ENCODE results near the gene MYL11.
"Not testable (repeated sequence)": the region's sequence is repeated elsewhere in the genome, so short reads cannot be mapped to it uniquely, and the experiment has no call there.

The MYL11 gene, protein sequence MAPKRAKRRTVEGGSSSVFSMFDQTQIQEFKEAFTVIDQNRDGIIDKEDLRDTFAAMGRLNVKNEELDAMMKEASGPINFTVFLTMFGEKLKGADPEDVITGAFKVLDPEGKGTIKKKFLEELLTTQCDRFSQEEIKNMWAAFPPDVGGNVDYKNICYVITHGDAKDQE

DNA sequence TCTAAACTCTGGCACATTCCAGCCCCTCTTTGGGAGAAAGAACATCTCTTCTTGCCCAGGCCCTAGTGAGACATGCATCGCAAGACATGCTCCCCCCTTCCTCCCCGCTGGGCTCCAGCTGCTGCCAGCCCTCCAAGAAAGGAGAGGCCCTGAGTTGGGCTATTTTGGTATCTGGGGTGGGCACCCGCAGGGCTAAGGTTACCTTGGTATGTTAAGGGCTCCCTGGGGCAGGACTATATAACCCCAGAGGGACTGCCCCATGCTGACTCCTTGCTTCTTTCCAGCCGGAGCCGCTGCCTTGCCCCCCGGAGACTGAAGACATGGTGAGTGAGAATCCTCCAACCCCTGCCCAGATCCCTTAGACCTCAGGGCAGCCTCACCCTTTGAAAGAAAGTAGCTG is at the start of gene MYL11:
Gene MYL11 (plus strand): TSS at position 265 of the 400 bp plus-strand sequence. CDS start 56 bp downstream, at position 321.
- no peaks in the 10 kb centered on the region for H3K9me3 ChIP-seq (ENCODE audit: control insufficient read depth in 2 of 2, low read length in 2 of 2)

DNA sequence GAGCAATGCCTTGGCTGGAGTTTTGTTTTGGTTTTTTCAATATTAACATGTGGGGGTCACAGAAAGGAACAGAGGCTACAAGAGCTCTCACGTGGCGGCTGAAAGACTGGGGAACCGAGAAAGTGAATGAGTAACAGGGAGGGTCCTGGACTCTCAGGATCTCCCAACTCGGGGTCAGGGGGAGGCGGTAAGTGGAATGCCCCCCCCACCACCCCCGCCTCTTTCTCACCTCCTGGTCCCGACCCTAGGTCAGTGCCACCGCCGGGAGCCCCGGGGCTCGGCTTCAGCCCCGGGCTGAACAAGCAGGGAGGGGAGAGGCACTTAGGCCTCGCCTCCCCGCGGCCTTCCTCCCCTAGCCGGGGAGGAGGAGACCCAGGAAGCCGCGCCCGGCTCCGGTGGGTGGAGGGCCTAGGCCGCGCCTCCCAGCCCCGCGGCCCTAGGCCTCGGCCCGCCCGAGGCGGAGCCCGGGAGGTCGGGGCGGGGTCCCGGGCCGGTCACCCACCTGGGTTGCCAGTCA is 40.1 kb upstream of the MYL11 start:
- H3K27me3 ChIP-seq (ENCODE audit: control insufficient read depth in 2 of 2, insufficient read depth in 2 of 2, low read length in 2 of 2); H3K36me3 ChIP-seq (ENCODE audit: control insufficient read depth in 2 of 2, insufficient read depth in 2 of 2, low read length in 2 of 2); H3K9me3 ChIP-seq (ENCODE audit: control insufficient read depth in 2 of 2, low read length in 2 of 2); H3K4me1 ChIP-seq (ENCODE audit: control insufficient read depth in 2 of 2, insufficient read depth in 2 of 2, low read length in 2 of 2): not testable (repeated sequence)
- H3K9ac ChIP-seq (ENCODE audit: low read depth in 1 of 2, low read length in 2 of 2) = peak overlapping the region in 1 of 2 donors; percentile 91
- H3K4me3 ChIP-seq (ENCODE audit: low read length in 2 of 2) = peak overlapping the region; percentile 52 to 66
- peak overlapping the region; percentile 95 to 97 for H3K27ac ChIP-seq (ENCODE audit: low read depth in 2 of 2, low read length in 2 of 2)

More for the DNA sequence above, at the start of gene MYL11:
- no peak within 1 kb of the TSS for H3K4me3 ChIP-seq (ENCODE audit: low read length in 2 of 2)
- H3K4me1 ChIP-seq (ENCODE audit: control insufficient read depth in 2 of 2, insufficient read depth in 2 of 2, low read length in 2 of 2) = peaks cover 19 to 21% of the 10 kb centered on the region in 2 donors
- no peaks in the 10 kb centered on the region for H3K27me3 ChIP-seq (ENCODE audit: control insufficient read depth in 2 of 2, insufficient read depth in 2 of 2, low read length in 2 of 2)
- no peak within 1 kb of the TSS for H3K9ac ChIP-seq (ENCODE audit: low read depth in 1 of 2, low read length in 2 of 2)
- H3K36me3 ChIP-seq (ENCODE audit: control insufficient read depth in 2 of 2, insufficient read depth in 2 of 2, low read length in 2 of 2) = no peaks in the 10 kb centered on the region
- H3K27ac ChIP-seq (ENCODE audit: low read depth in 2 of 2, low read length in 2 of 2) = no peak within 1 kb of the TSS

DNA sequence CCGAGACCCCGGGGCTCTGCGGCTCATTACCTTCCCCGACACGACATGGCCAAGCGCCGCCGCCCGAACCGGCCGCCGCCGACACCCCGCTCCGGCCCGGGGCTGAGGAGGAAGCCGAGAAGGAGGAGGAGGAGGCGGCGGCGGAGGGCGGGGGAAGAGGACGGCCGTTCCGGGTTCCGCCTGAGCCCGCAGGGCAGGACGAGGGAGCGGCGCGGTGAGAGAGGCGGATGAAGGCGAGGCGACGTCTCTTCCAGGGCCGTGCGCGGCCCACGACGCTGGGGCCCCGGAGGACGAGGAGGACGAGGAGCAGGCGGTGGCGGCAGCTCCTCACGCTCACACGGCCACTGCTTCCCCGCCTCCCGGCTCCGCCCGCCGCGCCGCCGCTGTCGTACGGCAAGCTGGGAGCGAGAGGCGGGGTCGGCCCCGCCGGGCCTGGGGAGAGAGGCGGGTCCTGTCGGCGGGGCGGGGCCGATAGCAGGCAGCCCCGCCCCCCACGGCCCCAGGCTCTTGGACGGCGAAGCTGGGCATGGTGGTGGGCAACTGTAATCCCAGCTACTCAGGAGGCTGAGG is 39.5 kb upstream of the MYL11 start:
- H3K27me3 ChIP-seq (ENCODE audit: control insufficient read depth in 2 of 2, insufficient read depth in 2 of 2, low read length in 2 of 2); H3K9me3 ChIP-seq (ENCODE audit: control insufficient read depth in 2 of 2, low read length in 2 of 2); H3K4me1 ChIP-seq (ENCODE audit: control insufficient read depth in 2 of 2, insufficient read depth in 2 of 2, low read length in 2 of 2); H3K36me3 ChIP-seq (ENCODE audit: control insufficient read depth in 2 of 2, insufficient read depth in 2 of 2, low read length in 2 of 2): not testable (repeated sequence)
- Histone ChIP-seq H3K27ac (ENCODE audit: low read depth in 2 of 2, low read length in 2 of 2) (peak overlapping the region; percentile 95 to 97), H3K4me3 (ENCODE audit: low read length in 2 of 2) (peak overlapping the region; percentile 77 to 88), H3K9ac (ENCODE audit: low read depth in 1 of 2, low read length in 2 of 2) (peak overlapping the region; percentile 77 to 91)

DNA sequence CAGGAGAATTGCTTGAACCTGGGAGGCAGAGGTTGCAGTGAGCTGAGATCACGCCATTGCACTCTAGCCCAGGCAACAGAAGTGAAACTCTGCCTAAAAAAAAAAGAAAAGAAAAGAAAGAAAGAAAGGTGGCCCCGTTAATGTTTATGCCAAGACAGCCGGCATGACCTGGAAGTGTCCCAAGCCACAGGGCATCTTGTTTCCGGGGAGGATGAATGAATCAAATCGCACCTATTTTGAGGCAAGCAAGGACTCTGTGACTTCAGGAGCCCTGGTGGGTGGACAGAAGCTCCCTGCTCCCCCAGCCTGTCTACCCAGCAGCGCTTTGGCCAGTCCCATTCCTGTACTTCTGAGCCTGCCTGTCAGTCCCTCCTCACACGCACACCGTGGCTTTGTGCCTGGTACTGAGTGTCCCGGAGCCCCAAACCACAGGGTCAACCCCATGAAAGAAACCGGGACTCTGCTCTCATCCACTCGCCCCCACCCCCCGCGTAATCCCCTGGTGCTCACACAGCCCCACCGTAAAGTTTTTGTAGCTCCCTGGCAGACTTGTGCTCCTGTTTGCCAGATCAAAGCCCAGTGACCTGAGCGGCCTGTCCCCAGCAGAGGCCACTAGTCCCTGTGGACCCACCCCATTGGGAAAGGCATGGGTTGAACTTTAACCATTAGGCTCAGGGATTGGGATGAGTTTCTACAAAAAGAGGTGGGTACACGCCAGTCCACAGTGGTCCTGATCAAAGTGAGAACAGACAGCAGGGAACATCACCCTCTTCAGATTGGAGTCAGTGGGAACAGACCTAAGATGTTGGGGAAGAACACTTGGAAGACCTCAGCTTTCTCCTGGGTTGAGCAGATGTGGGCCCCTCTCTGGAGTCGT is 38.8 kb upstream of the MYL11 start:
- Histone ChIP-seq H3K36me3 (ENCODE audit: control insufficient read depth in 2 of 2, insufficient read depth in 2 of 2, low read length in 2 of 2) (no peaks in the 10 kb centered on the region), H3K9me3 (ENCODE audit: control insufficient read depth in 2 of 2, low read length in 2 of 2) (no peaks in the 10 kb centered on the region), H3K9ac (ENCODE audit: low read depth in 1 of 2, low read length in 2 of 2) (peak overlapping the region; percentile 70 to 91), H3K4me1 (ENCODE audit: control insufficient read depth in 2 of 2, insufficient read depth in 2 of 2, low read length in 2 of 2) (peaks cover 4 to 6% of the 10 kb centered on the region in 2 donors), H3K4me3 (ENCODE audit: low read length in 2 of 2) (peak overlapping the region; percentile 77 to 88), H3K27ac (ENCODE audit: low read depth in 2 of 2, low read length in 2 of 2) (peak overlapping the region; percentile 95 to 97), H3K27me3 (ENCODE audit: control insufficient read depth in 2 of 2, insufficient read depth in 2 of 2, low read length in 2 of 2) (no peaks in the 10 kb centered on the region)

DNA sequence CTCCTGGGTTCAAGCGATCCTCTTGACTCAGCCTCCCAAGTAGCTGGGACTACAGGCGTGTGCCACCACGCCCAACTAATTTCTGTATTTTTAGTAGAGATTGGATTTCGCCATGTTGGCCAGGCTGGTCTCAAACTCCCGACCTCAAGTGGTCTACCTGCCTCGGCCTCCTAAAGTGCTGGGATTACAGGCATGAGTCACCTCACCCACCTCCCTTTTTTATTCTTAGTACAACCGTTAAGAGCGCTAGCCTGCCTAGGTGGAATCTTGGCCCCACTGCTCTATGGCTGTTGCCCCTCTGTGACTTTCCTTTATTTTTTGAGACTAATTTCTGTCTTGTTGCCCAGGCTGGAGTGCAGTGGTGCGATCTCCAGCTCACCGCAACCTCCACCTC is 36.6 kb upstream of the MYL11 start:
- H3K27ac ChIP-seq (ENCODE audit: low read depth in 2 of 2, low read length in 2 of 2); H3K4me1 ChIP-seq (ENCODE audit: control insufficient read depth in 2 of 2, insufficient read depth in 2 of 2, low read length in 2 of 2); H3K9ac ChIP-seq (ENCODE audit: low read depth in 1 of 2, low read length in 2 of 2); H3K4me3 ChIP-seq (ENCODE audit: low read length in 2 of 2); H3K27me3 ChIP-seq (ENCODE audit: control insufficient read depth in 2 of 2, insufficient read depth in 2 of 2, low read length in 2 of 2); H3K9me3 ChIP-seq (ENCODE audit: control insufficient read depth in 2 of 2, low read length in 2 of 2); H3K36me3 ChIP-seq (ENCODE audit: control insufficient read depth in 2 of 2, insufficient read depth in 2 of 2, low read length in 2 of 2): not testable (repeated sequence)

DNA sequence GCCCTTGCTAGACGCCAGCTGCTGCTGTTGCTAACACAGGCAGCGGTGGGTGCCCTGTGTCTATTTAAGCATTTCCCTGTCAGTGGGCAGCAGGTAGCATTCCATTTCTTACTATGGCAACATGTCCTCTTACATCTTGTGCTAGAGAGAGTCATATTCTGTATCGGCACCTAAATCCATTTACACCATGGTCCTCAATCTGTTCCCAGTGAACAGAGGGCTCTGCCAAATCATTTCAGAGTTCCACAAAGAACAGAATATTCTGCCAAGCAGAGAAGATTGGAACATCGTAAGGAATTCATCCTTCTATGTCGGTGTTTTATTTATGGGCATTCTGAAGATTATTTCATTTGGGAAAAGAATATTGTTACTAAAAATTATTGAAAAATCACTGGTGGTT is 35.9 kb upstream of the MYL11 start:
- not testable (repeated sequence) for H3K27ac ChIP-seq (ENCODE audit: low read depth in 2 of 2, low read length in 2 of 2); H3K9ac ChIP-seq (ENCODE audit: low read depth in 1 of 2, low read length in 2 of 2); H3K27me3 ChIP-seq (ENCODE audit: control insufficient read depth in 2 of 2, insufficient read depth in 2 of 2, low read length in 2 of 2)

DNA sequence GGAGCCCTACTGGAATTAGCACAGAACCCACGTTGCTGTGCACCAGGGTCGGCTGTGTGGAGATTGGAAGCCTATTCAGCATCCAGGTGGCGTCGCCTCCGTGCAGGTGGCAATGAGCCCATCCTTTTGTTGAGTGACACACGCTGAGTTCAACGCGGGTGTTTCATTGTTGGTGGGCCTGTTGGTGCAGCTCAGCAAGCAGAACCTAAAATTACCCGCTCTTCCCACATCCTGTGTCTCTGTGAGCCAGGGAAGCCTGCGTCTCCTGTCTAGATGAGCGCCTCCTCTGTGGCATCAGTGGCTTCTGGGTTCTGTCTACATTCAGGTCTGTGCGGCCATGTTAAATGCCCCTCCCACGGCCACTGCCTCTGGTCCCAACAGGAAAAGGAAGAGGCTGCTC is 34.0 kb upstream of the MYL11 start:
- Histone ChIP-seq H3K27ac (ENCODE audit: low read depth in 2 of 2, low read length in 2 of 2) (no peak overlapping the region), H3K9me3 (ENCODE audit: control insufficient read depth in 2 of 2, low read length in 2 of 2) (no peaks in the 10 kb centered on the region), H3K4me1 (ENCODE audit: control insufficient read depth in 2 of 2, insufficient read depth in 2 of 2, low read length in 2 of 2) (peaks cover 3 to 4% of the 10 kb centered on the region in 2 donors), H3K36me3 (ENCODE audit: control insufficient read depth in 2 of 2, insufficient read depth in 2 of 2, low read length in 2 of 2) (no peaks in the 10 kb centered on the region), H3K27me3 (ENCODE audit: control insufficient read depth in 2 of 2, insufficient read depth in 2 of 2, low read length in 2 of 2) (no peaks in the 10 kb centered on the region), H3K9ac (ENCODE audit: low read depth in 1 of 2, low read length in 2 of 2) (no peak overlapping the region), H3K4me3 (ENCODE audit: low read length in 2 of 2) (no peak overlapping the region)

More for the DNA sequence above, 35.9 kb upstream of the MYL11 start:
- H3K9me3 ChIP-seq (ENCODE audit: control insufficient read depth in 2 of 2, low read length in 2 of 2); H3K4me3 ChIP-seq (ENCODE audit: low read length in 2 of 2); H3K4me1 ChIP-seq (ENCODE audit: control insufficient read depth in 2 of 2, insufficient read depth in 2 of 2, low read length in 2 of 2); H3K36me3 ChIP-seq (ENCODE audit: control insufficient read depth in 2 of 2, insufficient read depth in 2 of 2, low read length in 2 of 2): not testable (repeated sequence)

DNA sequence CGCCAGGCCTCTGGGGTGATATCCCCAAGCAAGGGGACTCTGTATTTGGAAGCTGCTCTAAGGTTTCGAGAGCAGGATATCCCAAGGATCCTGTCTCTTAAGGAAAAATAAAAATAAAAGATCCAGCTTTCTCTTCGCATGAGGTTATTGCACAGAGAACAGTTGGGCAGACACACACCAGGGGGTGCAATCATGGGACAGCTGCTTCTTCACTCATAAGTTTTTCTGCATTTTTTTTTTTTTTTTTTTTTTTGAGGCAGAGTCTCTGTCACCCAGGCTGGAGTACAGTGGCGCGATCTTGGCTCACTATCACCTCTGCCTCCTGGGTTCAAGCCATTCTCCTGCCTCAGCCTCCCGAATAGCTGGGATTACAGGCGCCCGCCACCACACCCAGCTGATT is 32.6 kb upstream of the MYL11 start:
- H3K4me1 ChIP-seq (ENCODE audit: control insufficient read depth in 2 of 2, insufficient read depth in 2 of 2, low read length in 2 of 2); H3K36me3 ChIP-seq (ENCODE audit: control insufficient read depth in 2 of 2, insufficient read depth in 2 of 2, low read length in 2 of 2); H3K27ac ChIP-seq (ENCODE audit: low read depth in 2 of 2, low read length in 2 of 2); H3K4me3 ChIP-seq (ENCODE audit: low read length in 2 of 2); H3K27me3 ChIP-seq (ENCODE audit: control insufficient read depth in 2 of 2, insufficient read depth in 2 of 2, low read length in 2 of 2); H3K9ac ChIP-seq (ENCODE audit: low read depth in 1 of 2, low read length in 2 of 2); H3K9me3 ChIP-seq (ENCODE audit: control insufficient read depth in 2 of 2, low read length in 2 of 2): not testable (repeated sequence)

DNA sequence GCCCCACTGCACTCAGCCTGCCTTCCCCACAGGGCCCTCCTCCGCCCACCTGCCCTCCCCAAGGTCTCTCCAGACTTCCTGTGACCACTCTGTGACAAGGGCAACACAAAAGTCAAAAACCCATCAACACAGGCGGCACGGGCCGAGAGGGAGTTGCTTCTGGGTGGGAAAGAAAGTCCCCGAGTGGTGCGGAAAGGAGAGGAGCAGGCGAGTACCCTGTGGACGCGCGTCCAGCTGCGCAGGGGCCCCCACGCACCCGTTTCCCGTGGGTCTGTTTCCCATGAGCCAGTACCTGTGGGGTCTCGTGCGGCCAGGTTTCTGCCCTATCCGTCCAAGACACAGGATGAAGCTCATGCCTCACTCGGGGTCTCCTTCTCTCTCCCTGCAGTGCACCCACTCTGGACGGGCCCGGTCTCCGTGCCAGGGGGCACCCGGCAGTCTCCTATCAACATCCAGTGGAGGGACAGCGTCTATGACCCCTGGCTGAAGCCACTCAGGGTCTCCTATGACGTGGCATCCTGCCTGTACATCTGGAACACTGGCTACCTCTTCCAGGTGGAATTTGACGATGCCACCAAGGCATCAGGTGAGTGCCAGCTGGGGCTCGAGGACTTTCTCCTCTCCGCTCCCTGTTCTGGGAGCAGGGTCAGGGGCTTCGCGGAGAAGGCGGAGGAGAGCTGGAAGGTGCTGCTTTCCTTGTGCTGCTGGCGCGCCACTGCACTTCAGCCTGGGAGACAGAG is 31.7 kb upstream of the MYL11 start:
- Histone ChIP-seq H3K4me3 (ENCODE audit: low read length in 2 of 2) (no peak overlapping the region), H3K36me3 (ENCODE audit: control insufficient read depth in 2 of 2, insufficient read depth in 2 of 2, low read length in 2 of 2) (no peaks in the 10 kb centered on the region), H3K4me1 (ENCODE audit: control insufficient read depth in 2 of 2, insufficient read depth in 2 of 2, low read length in 2 of 2) (no peaks in the 10 kb centered on the region), H3K9ac (ENCODE audit: low read depth in 1 of 2, low read length in 2 of 2) (no peak overlapping the region), H3K27me3 (ENCODE audit: control insufficient read depth in 2 of 2, insufficient read depth in 2 of 2, low read length in 2 of 2) (no peaks in the 10 kb centered on the region), H3K9me3 (ENCODE audit: control insufficient read depth in 2 of 2, low read length in 2 of 2) (no peaks in the 10 kb centered on the region), H3K27ac (ENCODE audit: low read depth in 2 of 2, low read length in 2 of 2) (no peak overlapping the region)

DNA sequence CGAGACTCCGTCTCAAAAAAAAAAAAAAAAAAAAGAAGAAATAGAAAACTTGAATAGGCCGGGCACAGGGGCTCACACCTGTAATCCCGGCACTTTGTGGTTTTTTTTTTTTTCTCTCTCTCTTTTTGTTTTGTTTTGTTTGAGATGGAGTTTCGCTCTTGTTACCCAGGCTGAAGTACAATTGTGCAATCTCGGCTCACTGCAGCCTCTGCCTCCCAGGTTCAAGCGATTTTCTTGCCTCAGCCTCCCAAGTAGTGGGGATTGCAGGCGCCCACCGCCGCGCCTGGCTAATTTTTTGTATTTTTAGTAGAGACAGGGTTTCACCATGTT is 31.1 kb upstream of the MYL11 start:
- not testable (repeated sequence) for H3K4me1 ChIP-seq (ENCODE audit: control insufficient read depth in 2 of 2, insufficient read depth in 2 of 2, low read length in 2 of 2); H3K9ac ChIP-seq (ENCODE audit: low read depth in 1 of 2, low read length in 2 of 2); H3K4me3 ChIP-seq (ENCODE audit: low read length in 2 of 2); H3K27ac ChIP-seq (ENCODE audit: low read depth in 2 of 2, low read length in 2 of 2); H3K9me3 ChIP-seq (ENCODE audit: control insufficient read depth in 2 of 2, low read length in 2 of 2); H3K27me3 ChIP-seq (ENCODE audit: control insufficient read depth in 2 of 2, insufficient read depth in 2 of 2, low read length in 2 of 2); H3K36me3 ChIP-seq (ENCODE audit: control insufficient read depth in 2 of 2, insufficient read depth in 2 of 2, low read length in 2 of 2)
